ENCODE data around the gene CA7.

DNA sequence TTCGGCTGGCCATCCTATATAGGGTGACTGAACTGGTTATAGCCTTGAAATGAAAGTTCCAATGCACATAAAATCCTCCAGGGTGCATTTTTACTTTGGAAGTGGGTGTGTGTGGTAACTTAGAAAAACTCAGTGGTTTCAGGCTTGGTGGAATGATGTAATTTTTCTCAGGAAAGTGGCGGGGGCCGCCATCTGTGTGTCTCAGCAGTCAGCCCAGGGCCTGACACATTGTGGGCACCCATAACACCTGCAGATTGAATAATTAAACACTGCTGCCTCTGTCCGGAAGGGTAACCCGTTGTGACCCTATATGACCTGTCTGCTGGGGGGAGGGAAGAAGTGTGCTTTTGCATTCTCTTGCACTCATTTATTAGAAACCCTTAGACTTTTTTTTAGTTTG lies 33.9 kb downstream of the CA7 start:
- TF ChIP-seq EZH2phosphoT487 (IDR thresholded peaks at IDR 0.05; ENCODE audit: insufficient read depth, low read depth) (no peak), EZH2 (IDR thresholded peaks at IDR 0.05; ENCODE audit: insufficient read depth, poor library complexity, severe bottlenecking) (no peak)
